DMS114 treated with DMSO at 0.1 percent for 48 hours (cell line): ENCODE data around the gene TP53I13.

Source experiments
- DNase-seq: peaks from one replicate; lab custom pipeline; 2025; ENCODE audit not compliant: unreplicated experiment; lab: John Stamatoyannopoulos, UW

TP53I13 gene

DNA sequence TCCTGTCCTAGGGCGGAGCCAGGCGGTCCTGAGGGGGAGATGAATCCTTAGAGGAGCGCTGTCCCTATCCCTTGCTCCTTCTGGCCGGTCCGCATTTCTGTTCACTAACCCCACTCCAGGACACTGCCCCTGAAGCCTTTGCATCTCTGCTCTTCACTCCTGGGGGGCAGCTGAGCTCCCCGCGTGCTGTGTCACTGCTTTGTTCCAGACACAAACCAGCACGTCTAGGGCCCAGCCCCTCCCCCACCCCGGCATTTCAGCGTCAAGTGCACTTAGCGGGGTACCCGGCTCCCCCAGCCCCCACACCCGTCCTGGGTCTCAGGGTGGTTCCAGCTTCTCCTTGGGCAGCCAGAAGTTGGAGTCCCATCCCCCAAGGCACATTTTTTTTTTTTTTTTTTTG is 45.4 kb downstream of the TP53I13 start:
- DNase-seq: no peak

DNA sequence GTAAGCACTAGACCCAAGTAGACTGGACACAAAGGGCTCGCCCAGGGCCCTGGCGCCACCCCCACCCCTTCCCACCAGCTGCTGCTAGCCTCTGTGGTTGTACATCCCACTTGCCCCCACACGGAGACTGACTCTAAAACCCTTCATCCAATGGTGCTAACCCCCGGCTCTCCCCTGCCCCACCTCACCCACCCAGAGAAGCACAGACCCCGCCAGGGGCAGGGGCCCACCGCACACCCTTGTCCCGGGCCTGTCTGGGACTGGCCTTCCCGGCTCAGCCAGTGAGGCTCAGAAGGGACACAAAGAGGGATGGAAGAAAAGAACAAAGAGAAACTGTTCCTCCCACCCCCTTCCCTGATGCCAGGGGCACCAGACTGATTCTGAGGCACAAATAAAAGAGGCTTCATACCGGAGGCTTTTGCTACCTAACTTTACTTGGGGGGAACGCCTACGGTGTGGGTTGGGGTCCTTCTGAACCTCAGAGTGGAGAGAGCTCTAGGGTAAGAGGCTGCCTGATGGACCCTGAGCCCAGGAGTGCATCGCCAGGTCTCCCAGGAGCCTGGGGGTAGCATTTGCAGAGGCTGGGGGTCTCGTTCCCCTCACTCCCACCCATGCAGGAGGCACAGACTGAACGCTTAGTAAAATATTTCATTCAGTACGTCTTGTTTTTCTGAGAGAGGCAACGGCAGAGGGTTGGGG is 46.0 kb downstream of the TP53I13 start:
- DNase-seq: no peak

- no peak for DNase-seq
Observed at GRCh38 chr17:29615048-29615385, 46.5 kb downstream of the TP53I13 start.

DNA sequence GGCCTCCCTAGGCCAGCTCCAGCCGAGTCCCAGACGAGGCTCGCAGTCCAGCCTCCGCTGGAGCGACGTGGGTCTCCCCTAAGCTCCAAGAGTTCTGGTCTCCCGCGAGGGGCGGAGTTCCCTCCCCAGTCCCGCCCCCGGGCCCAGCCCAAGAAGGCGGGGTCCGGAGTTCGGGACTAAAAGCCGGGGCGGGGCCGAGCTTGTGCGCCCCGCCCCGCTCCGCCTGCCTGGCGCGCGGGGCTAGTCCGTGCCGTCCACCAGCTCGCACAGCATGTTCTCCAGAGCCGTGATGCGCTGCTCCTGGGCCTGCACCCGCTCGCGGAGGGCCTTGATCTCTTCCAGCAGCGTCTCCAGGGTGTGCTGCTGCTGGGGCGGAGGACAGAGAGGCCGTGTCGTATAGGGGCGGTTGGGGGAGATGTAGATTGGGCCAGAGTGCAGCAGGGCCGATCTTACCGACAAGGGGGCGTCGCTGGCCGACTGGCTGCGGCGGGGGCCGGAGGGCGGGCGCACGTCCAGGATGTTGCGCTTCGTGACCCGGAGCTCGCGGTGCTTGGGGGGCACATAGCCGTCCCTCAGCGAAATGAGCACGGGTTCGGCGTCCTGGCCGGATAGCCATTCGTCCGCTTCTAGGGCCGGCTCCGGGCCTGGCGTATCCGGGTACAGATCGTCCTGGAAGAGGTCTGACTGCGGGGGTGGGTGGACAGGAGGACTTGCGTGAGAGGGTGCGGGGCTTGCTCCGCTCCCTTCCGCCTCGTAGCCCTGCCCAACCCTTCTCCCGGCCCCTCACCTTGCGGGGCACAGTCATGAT is 47.2 kb downstream of the TP53I13 start:
- DNase-seq: peak; percentile 48

DNA sequence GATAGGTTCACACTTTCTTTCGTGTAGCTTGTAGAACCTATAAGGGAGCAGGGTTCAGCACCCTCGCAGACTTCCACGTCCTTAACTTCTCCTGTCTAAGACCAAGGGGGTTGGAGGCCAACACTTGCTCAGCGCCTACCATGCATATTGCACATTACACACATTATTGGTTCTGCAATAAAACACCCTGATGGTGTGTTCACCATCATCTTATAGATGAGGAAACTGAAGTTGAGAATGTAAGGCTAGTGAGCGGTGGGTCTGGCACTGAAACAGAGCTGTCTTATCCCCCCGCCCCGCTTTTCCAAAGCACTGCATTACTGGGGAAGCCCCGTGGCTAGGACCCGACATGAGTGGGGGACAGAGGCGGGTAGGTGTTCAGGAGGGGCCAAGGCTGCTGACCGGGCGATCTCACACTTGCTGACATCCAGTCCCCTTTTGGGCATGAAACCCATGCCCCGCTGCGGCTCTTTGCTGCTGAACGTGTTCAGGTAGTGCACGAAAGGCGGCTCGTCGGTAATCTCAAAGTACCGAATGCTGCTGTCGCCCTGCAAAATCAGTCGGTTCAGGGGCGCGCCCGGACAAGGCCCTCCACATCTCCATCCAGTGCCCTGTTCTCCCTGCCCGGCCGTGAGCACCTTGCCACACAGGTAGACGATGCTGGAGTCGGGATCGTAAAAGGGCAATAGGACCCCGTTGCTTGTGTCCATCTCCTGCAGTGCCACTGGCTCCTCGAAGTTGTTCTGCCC is 48.0 kb downstream of the TP53I13 start:
- DNase-seq: no peak

- DNase-seq: no peak
Observed at GRCh38 chr17:29617125-29617480, 48.6 kb downstream of the TP53I13 start.

DNA sequence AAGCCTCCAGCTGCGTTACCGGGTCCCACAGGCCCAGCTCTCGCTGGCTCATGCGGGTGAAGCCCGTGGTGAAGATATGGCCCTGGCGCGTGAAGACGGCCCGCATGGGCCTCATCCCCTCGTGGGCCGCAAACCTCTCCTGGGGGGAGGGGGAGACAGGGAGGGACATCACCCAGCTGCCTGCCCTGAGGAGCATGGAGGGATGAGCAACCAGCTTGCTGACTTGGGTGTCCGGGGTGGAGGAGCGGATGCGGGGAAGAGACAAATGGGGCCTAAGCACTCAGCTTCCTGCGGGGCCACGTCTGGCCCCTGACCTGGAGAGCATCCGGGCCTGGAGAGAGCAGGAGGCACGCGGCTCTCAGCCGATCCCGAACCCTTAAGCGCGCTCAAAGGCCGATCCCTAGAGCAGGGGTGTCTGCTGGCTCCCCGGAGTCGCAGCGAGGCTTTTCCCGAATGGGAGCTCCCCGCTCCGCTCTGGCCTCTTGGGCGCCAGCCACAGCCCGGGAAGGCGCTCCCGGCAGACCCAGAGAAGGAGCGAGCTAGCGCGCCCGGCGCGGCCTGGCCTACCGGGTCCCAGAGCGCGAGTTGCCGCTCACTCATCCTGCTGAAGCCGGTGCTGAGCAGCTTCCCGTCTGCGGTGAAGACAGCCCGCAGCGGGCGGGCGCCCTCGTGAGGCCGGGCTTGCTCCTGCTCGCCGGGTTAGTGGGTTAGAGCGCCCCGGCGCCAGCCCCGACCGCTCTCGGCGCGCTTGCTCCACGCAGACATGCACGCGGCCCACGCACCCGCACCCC is 49.2 kb downstream of the TP53I13 start:
- no peak for DNase-seq

GRCh38 chr17:29618272-29619065 is 50.0 kb downstream of the TP53I13 start:
- DNase-seq: no peak

- no peak for DNase-seq
Observed at GRCh38 chr17:29619251-29619650, 50.8 kb downstream of the TP53I13 start.

GRCh38 chr17:29620271-29620670 is 51.8 kb downstream of the TP53I13 start:
- no peak for DNase-seq

DNA sequence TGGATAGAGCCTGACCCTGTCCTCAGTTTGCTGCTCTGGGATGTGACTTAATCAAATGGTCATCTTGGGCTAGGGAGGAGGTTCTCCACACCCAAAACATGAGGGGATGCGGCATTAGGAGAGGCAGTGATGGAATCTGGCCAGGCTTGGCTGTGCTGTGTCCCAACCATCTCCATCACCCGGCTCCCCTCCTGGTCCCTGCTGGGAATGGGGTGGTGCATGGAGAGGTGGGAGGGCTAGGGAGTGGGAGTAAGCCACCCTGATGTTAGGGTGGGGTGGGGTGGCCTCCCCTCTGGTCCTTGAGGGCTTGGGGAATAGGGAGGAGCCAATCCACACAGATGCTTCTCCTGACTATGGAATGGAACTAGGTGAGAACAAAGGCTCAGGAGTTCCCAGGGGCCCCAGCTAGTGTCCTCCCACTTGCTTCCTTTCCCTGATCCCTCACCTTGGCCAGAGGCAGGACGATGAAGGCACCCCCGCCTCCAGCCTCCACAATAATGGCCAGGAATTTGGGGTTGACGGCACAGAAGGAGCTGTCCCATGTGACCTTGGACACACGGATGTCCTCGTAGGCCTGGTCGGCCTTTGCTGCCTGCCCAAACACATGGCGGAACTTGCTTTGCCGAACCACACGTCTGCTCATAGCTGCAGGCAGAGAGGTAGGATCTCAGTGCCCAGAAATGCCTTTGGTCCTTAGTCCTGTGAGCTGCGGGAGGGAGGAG is 52.4 kb downstream of the TP53I13 start:
- no peak for DNase-seq

DNA sequence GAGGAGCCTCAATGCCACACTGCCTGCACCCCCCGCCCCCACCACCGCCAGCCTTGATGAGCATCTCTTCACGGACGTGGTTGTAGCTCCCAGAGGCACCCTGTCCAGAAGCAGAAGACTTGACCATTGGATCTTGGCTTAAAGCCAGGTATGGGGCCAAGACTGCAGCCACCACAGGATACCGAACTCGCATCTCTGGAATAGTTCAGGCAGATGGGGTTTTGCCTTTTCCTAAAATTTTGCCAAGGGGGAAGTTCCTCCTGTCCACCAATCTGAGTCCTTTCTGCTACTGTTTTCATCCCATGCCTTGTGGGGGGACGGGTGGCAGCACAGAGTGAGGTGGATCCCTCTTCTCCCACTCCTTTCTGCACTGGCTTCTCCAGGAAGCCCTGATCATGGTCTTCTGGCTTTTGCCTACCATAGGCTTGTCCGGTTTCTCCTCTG is 53.3 kb downstream of the TP53I13 start:
- no peak for DNase-seq
